GM12878 (cell line): ENCODE results near the gene ATP2C2. TPM values are rescaled to one million over a fixed set of nuclear protein-coding genes. Genes with fewer than 3 reads are reported as not detected.

ENCODE experiments used
- ATAC-seq: fragments of 200-7000 bp; cut with Tn5 transposase; 3 replicates; pipeline ENCODE4 v1.9.1; 2020; ENCODE audit warnings: mild to moderate bottlenecking, moderate library complexity
- BruUV-seq: library from RNA; stranded (reverse); fragments of 400-500 nt; replicated peaks from 2 replicates; lab custom pipeline; 2021; lab: Mats Ljungman, UMichigan
- CTCF ChIA-PET: fragments of 300-600 bp; sonication (Branson Sonifier 250); formaldehyde crosslinking; extraction: SDS; loops from one replicate; lab custom pipeline; 2021; ENCODE audit warnings: inconsistent platforms; lab: Yijun Ruan, JAX
- POLR2A ChIA-PET: fragments of 350-600 bp; formaldehyde crosslinking; extraction: SDS; loops from one replicate; lab custom pipeline; 2021; ENCODE audit warnings: inconsistent platforms; lab: Charles Lee
- RAD21 ChIA-PET: fragments of 300-600 bp; sonication (Branson Sonifier 250); formaldehyde crosslinking; loops from one replicate; lab custom pipeline; 2023; ENCODE audit warnings: antibody characterized with exemption; ENCODE audit not compliant: unreplicated experiment; lab: Charles Lee
- SMC1A ChIA-PET: fragments of 300-600 bp; sonication (Branson Sonifier 250); formaldehyde crosslinking; loops from one replicate; lab custom pipeline; 2023; ENCODE audit not compliant: unreplicated experiment, uncharacterized antibody; lab: Charles Lee
- DNase-seq: peaks from one replicate; pipeline ENCODE4 v3.0.0-alpha.2; 2011; ENCODE audit warnings: low read depth, low spot score
- FAIRE-seq: peaks from 3 replicates; lab custom pipeline; 2011; peaks lifted over from hg19 to GRCh38; lab: Jason Lieb, UNC
- H2AFZ ChIP-seq: 2 replicates; pipeline ENCODE4 v1.6.0; 2011; ENCODE audit warnings: low read depth, low read length, control low read depth; ENCODE audit not compliant: control insufficient read depth
- H3K27ac ChIP-seq: 2 replicates; pipeline ENCODE4 v1.5.1; 2011; ENCODE audit warnings: control low read depth; ENCODE audit not compliant: control insufficient read depth, insufficient read depth
- H3K27me3 ChIP-seq, 2 experiments: replicated peaks in 1 of 2; 2 replicates each; pipeline versions ENCODE4 v1.6.0 to v1.6.1; 2011; ENCODE audit warnings: low read length in 1 of 2; ENCODE audit not compliant: control insufficient read depth in 2 of 2, insufficient read depth in 2 of 2
- H3K36me3 ChIP-seq, 2 experiments: 2 replicates each; pipeline ENCODE4 v1.5.1; 2011; ENCODE audit warnings: low read length in 1 of 2; ENCODE audit not compliant: control insufficient read depth in 2 of 2, insufficient read depth in 2 of 2
- H3K4me1 ChIP-seq: 2 replicates; pipeline ENCODE4 v1.6.1; 2011; ENCODE audit warnings: mild to moderate bottlenecking, low read length, moderate library complexity, mixed read lengths; ENCODE audit not compliant: control insufficient read depth, insufficient read depth
- H3K4me2 ChIP-seq: 2 replicates; pipeline ENCODE4 v1.6.0; 2011; ENCODE audit warnings: control low read depth; ENCODE audit not compliant: control insufficient read depth, insufficient read depth
- H3K4me3 ChIP-seq: fragments of 200-600 bp; sonication (generic); 2 replicates; pipeline ENCODE4 v1.5.1; 2016
- H3K79me2 ChIP-seq: 2 replicates; pipeline ENCODE4 v1.6.0; 2011; ENCODE audit warnings: low read length; ENCODE audit not compliant: control insufficient read depth, insufficient read depth
- H3K9ac ChIP-seq: 2 replicates; pipeline ENCODE4 v1.8.0; 2011; ENCODE audit warnings: low read length, control low read depth, mixed read lengths; ENCODE audit not compliant: control insufficient read depth, insufficient read depth
- H3K9me3 ChIP-seq: replicated peaks from 3 replicates; pipeline ENCODE4 v1.5.1; 2011; ENCODE audit warnings: mild to moderate bottlenecking, low read length; ENCODE audit not compliant: control insufficient read depth, insufficient read depth
- H4K20me1 ChIP-seq: 2 replicates; pipeline ENCODE4 v1.6.0; 2011; ENCODE audit not compliant: control insufficient read depth, insufficient read depth
- ATF2 ChIP-seq: IDR thresholded peaks from 2 replicates; pipeline ENCODE4 v1.6.1; 2012; ENCODE audit warnings: low read length, inconsistent platforms
- BMI1 ChIP-seq: fragments of 450-650 bp; IDR thresholded peaks from 2 replicates; pipeline ENCODE4 v1.6.1; 2016; ENCODE audit warnings: mild to moderate bottlenecking, moderate library complexity, borderline replicate concordance
- CHD4 ChIP-seq: fragments of 200-600 bp; sonication (generic); IDR thresholded peaks from 2 replicates; pipeline ENCODE4 v1.6.1; 2016; ENCODE audit warnings: mild to moderate bottlenecking
- DPF2 ChIP-seq: fragments of 450-650 bp; IDR thresholded peaks from 2 replicates; pipeline ENCODE4 v1.6.1; 2017; ENCODE audit warnings: mild to moderate bottlenecking
- ETV6 ChIP-seq, 2 experiments: fragments of 450-650 bp in 1 of 2; IDR thresholded peaks in 1 of 2; conservative IDR thresholded peaks in 1 of 2; 2 replicates each; pipeline ENCODE4 v1.6.1; 2014; ENCODE audit warnings: antibody characterized with exemption in 1 of 2, borderline replicate concordance in 1 of 2, low read depth in 1 of 2, mild to moderate bottlenecking in 1 of 2, moderate library complexity in 1 of 2
- FOXM1 ChIP-seq: IDR thresholded peaks from 2 replicates; pipeline ENCODE4 v1.6.1; 2012; ENCODE audit warnings: low read depth, mild to moderate bottlenecking, inconsistent platforms, low read length, moderate library complexity
- MTA3 ChIP-seq: IDR thresholded peaks from 2 replicates; pipeline ENCODE4 v1.6.1; 2012; ENCODE audit warnings: low read length, inconsistent platforms, borderline replicate concordance
- MYC ChIP-seq: IDR thresholded peaks from 2 replicates; pipeline ENCODE4 v1.6.1; 2011; ENCODE audit warnings: mild to moderate bottlenecking, low read length, moderate library complexity, inconsistent platforms; ENCODE audit not compliant: insufficient read depth, insufficient replicate concordance, insufficient read length, severe bottlenecking
- NR2F1 ChIP-seq: fragments of 450-650 bp; conservative IDR thresholded peaks from 2 replicates; pipeline ENCODE4 v1.6.1; 2017; ENCODE audit warnings: mild to moderate bottlenecking
- NRF1 ChIP-seq: conservative IDR thresholded peaks from 2 replicates; pipeline ENCODE4 v1.6.1; 2011; ENCODE audit warnings: mild to moderate bottlenecking, low read depth, low read length, improper control_type of control experiment
- POLR2AphosphoS5 ChIP-seq: IDR thresholded peaks from 2 replicates; pipeline ENCODE4 v1.6.1; 2011; ENCODE audit warnings: mild to moderate bottlenecking, low read length, inconsistent platforms
- REST ChIP-seq: IDR thresholded peaks from 2 replicates; pipeline ENCODE4 v1.6.1; 2012; ENCODE audit warnings: mild to moderate bottlenecking, low read depth, low read length
- SMARCA5 ChIP-seq: fragments of 450-650 bp; IDR thresholded peaks from 2 replicates; pipeline ENCODE4 v1.6.1; 2017; ENCODE audit warnings: mild to moderate bottlenecking
- SP1 ChIP-seq: IDR thresholded peaks from one replicate; pipeline ENCODE4 v1.6.1; 2011; ENCODE audit warnings: low read depth, low read length
- SUPT20H ChIP-seq: IDR thresholded peaks from 2 replicates; pipeline ENCODE4 v1.6.1; 2011; ENCODE audit warnings: low read depth, mild to moderate bottlenecking, low read length, moderate library complexity, borderline replicate concordance; ENCODE audit not compliant: control insufficient read depth
- WGBS: methylation state at CpG from one replicate; pipeline ENCODE4 v1.1.6; 2016; ENCODE audit warnings: low lambda C conversion rate; ENCODE audit not compliant: insufficient replicate concordance, insufficient coverage; ENCODE audit errors: missing lambda C conversion rate; 5-methylcytosine and 5-hydroxymethylcytosine counted together
- in situ Hi-C: fragments of 300-500 bp; cut with MboI; formaldehyde crosslinking; loops from 9 replicates; pipeline ENCODE4 v1.14.3; 2018; ENCODE audit warnings: mixed read lengths
- intact Hi-C: fragments of 100-400 bp; cut with micrococcal nuclease; formaldehyde crosslinking; loops from one replicate; pipeline ENCODE4 v1.14.2; 2022; ENCODE audit not compliant: unreplicated experiment
- polyA plus RNA-seq, 11 experiments: library from polyadenylated mRNA; depleted of rRNA in 4 of 11; unstranded in 6 of 11; stranded (reverse) in 5 of 11; fragments of >200 nt; fragmentation: Nextera tagmentation in 4 of 11; fragmentation: Illumina TruSeq in 1 of 11; extraction: Ambion mirVana in 4 of 11; extraction: Trizol in 1 of 11; gene quantifications; 1 replicate in 1 of 11; 2 replicates in 10 of 11; pipeline versions ENCODE4 v1.2.1 to v1.2.3, GENCODE V29; 2011 to 2016; ENCODE audit warnings: inconsistent platforms in 2 of 11, missing spikeins in 2 of 11, low read depth in 1 of 11
- total RNA-seq, 4 experiments: library from RNA; depleted of rRNA in 3 of 4; stranded (reverse); fragments of >200 nt in 3 of 4; fragmentation: Illumina TruSeq in 1 of 4; extraction: Trizol in 1 of 4; gene quantifications; 2 replicates each; pipeline versions ENCODE4 v1.2.1 to v1.2.3, GENCODE V29; 2013 to 2021

The ATP2C2 gene
- total and polyA plus RNA-seq, 10 of the 15 experiments (the other 5 are each of a cell fraction or from before 2014, with no cell fraction given) = 0.05 to 0.19 TPM; not detected in 8

GRCh38 chr16:84416407-84417321 lies 48.3 kb downstream of the ATP2C2 start:
- no peaks in the 10 kb centered on the region for H3K9me3 ChIP-seq
- H4K20me1 ChIP-seq = no peaks in the 10 kb centered on the region
- FAIRE-seq = no peak
- H3K4me3 ChIP-seq = no peak overlapping the region
- ChIA-PET CTCF (no interaction called here), RAD21 (no interaction called here), POLR2A (no interaction called here), SMC1A (interaction anchor here (1.6 kb wide), 1 partner anchor 12 kb away, joined by 3 read pairs; no protein-coding TSS in a partner anchor)
- H3K9ac ChIP-seq = no peak overlapping the region
- no peak for ATAC-seq
- intact Hi-C loops = no loop called here
- WGBS = 22% methylated on average over 20 of the region's 20 CpGs
- H3K79me2 ChIP-seq = no peaks in the 10 kb centered on the region
- H3K4me2 ChIP-seq = no peak overlapping the region
- TF ChIP-seq NR2F1 (no peak), SP1 (no peak), CHD4 (no peak), FOXM1 (no peak), DPF2 (no peak), POLR2AphosphoS5 (no peak), ATF2 (no peak), MYC (no peak), NRF1 (no peak), SMARCA5 (no peak), SUPT20H (no peak), ETV6 (conservative IDR thresholded peaks at IDR 0.05 in 1 of 2, IDR thresholded peaks at IDR 0.05 in 1 of 2; ENCODE audit: borderline replicate concordance in 1 of 2, low read depth in 1 of 2) (no peak), REST (no peak), BMI1 (no peak), MTA3 (no peak)
- TF ChIP-seq, all 136 proteins: peak for 0
- no peaks in the 10 kb centered on the region for H3K4me1 ChIP-seq
- no peak overlapping the region for H3K27ac ChIP-seq
- BruUV-seq = no TSS peak
- no peaks in the 10 kb centered on the region for H3K27me3 ChIP-seq
- no peak for DNase-seq
- no peak overlapping the region for H2AFZ ChIP-seq
- in situ Hi-C loops = no loop called here
- no peaks in the 10 kb centered on the region for H3K36me3 ChIP-seq
